ENCODE data around the gene UBE2A. TPM values are rescaled to one million over a fixed set of nuclear protein-coding genes. Genes with fewer than 3 reads are reported as not detected.

Gene UBE2A
- polyA plus RNA-seq (2013, experiment 1 of 2), result 48.5 TPM
- 48.8 TPM for polyA plus RNA-seq (2013, experiment 2 of 2)

GRCh38 chrX:119574394-119575266 lies at the start of gene UBE2A:
Gene UBE2A, plus strand, starts transcription at chrX:119574563. Its CDS starts 149 bp downstream, at chrX:119574712.
- H3K18ac ChIP-seq (ENCODE audit: low read length), result peak within 1 kb of the TSS; percentile 92
- no CpG with 5 or more reads among the region's 86 CpGs for WGBS, 2 donors (ENCODE audit: extremely low coverage in 2 of 2, insufficient read length in 2 of 2, insufficient replicate concordance in 1 of 2)
- no peak within 1 kb of the TSS for H2BK15ac ChIP-seq (ENCODE audit: low read length)
- H2BK12ac ChIP-seq (ENCODE audit: low read length), result no peak within 1 kb of the TSS
- no peak within 1 kb of the TSS for H3K4ac ChIP-seq (ENCODE audit: low read length)
- peak within 1 kb of the TSS; percentile 51 for H3K27ac ChIP-seq (replicated peaks; ENCODE audit: low read length)
- H2BK5ac ChIP-seq (ENCODE audit: low read length), result no peak within 1 kb of the TSS
- peak within 1 kb of the TSS; percentile 88 for H2AFZ ChIP-seq (ENCODE audit: low read length)
- no peaks in the 10 kb centered on the region for H3K27me3 ChIP-seq (ENCODE audit: control insufficient read depth in 3 of 3, insufficient read depth in 3 of 3, low read depth in 1 of 3, low read length in 3 of 3)
- peak within 1 kb of the TSS; percentile 74 to 94 for H3K4me3 ChIP-seq (ENCODE audit: low read length in 2 of 2)
- peaks cover 1% of the 10 kb centered on the region for H3K79me1 ChIP-seq (ENCODE audit: low read depth, low read length)
- H2BK120ac ChIP-seq (ENCODE audit: low read depth, low read length), result no peak within 1 kb of the TSS
- no peaks in the 10 kb centered on the region for H3K9me3 ChIP-seq (replicated peaks in 1 of 2; ENCODE audit: control insufficient read depth in 2 of 2, insufficient read depth in 1 of 2, low read depth in 1 of 2, low read length in 2 of 2)
- peak within 1 kb of the TSS; percentile 84 for H3K9ac ChIP-seq (ENCODE audit: low read depth, low read length, poor library complexity)
- DNase-seq (ENCODE audit: low spot score), result peak; percentile 88
- H3K23ac ChIP-seq (ENCODE audit: low read depth, low read length, poor library complexity), result peak within 1 kb of the TSS; percentile 65
- H3K14ac ChIP-seq (ENCODE audit: low read length), result peak within 1 kb of the TSS; percentile 38
- no peak within 1 kb of the TSS for H4K91ac ChIP-seq (ENCODE audit: low read depth, low read length, poor library complexity)
- peak within 1 kb of the TSS; percentile 54 for H3K4me2 ChIP-seq (ENCODE audit: insufficient read depth, low read length, poor library complexity, severe bottlenecking)
- no peak within 1 kb of the TSS for H2AK5ac ChIP-seq (ENCODE audit: low read depth, low read length)
- peaks cover 0 to 22% of the 10 kb centered on the region in 2 donors for H3K36me3 ChIP-seq (replicated peaks in 1 of 2; ENCODE audit: control insufficient read depth in 2 of 2, insufficient read depth in 2 of 2, low read length in 2 of 2)
- no peak within 1 kb of the TSS for H4K8ac ChIP-seq (ENCODE audit: low read depth, low read length)
- H3K4me1 ChIP-seq (ENCODE audit: control insufficient read depth in 2 of 2, insufficient read depth in 1 of 2, low read depth in 1 of 2, low read length in 2 of 2), result peaks cover 0 to 2% of the 10 kb centered on the region in 2 donors

- Histone ChIP-seq H2BK15ac (ENCODE audit: low read length) (no peak overlapping the region), H2BK12ac (ENCODE audit: low read length) (no peak overlapping the region), H3K4me2 (ENCODE audit: insufficient read depth, low read length, poor library complexity, severe bottlenecking) (no peak overlapping the region), H3K9ac (ENCODE audit: low read depth, low read length, poor library complexity) (no peak overlapping the region), H4K91ac (ENCODE audit: low read depth, low read length, poor library complexity) (no peak overlapping the region), H2BK120ac (ENCODE audit: low read depth, low read length) (no peak overlapping the region), H3K36me3 (replicated peaks in 1 of 2; ENCODE audit: control insufficient read depth in 2 of 2, insufficient read depth in 2 of 2, low read length in 2 of 2) (no peaks in the 10 kb centered on the region), H2AK5ac (ENCODE audit: low read depth, low read length) (no peak overlapping the region), H3K4me1 (ENCODE audit: control insufficient read depth in 2 of 2, insufficient read depth in 1 of 2, low read depth in 1 of 2, low read length in 2 of 2) (no peaks in the 10 kb centered on the region), H3K79me1 (ENCODE audit: low read depth, low read length) (no peaks in the 10 kb centered on the region), H3K9me3 (replicated peaks in 1 of 2; ENCODE audit: control insufficient read depth in 2 of 2, insufficient read depth in 1 of 2, low read depth in 1 of 2, low read length in 2 of 2) (no peaks in the 10 kb centered on the region), H3K4me3 (ENCODE audit: low read length in 2 of 2) (no peak overlapping the region), H3K23ac (ENCODE audit: low read depth, low read length, poor library complexity) (no peak overlapping the region), H4K8ac (ENCODE audit: low read depth, low read length) (no peak overlapping the region), H3K27ac (replicated peaks; ENCODE audit: low read length) (no peak overlapping the region), H3K14ac (ENCODE audit: low read length) (no peak overlapping the region), H3K4ac (ENCODE audit: low read length) (no peak overlapping the region), H2AFZ (ENCODE audit: low read length) (no peak overlapping the region), H3K27me3 (ENCODE audit: control insufficient read depth in 3 of 3, insufficient read depth in 3 of 3, low read depth in 1 of 3, low read length in 3 of 3) (no peaks in the 10 kb centered on the region), H3K18ac (ENCODE audit: low read length) (no peak overlapping the region), H2BK5ac (ENCODE audit: low read length) (no peak overlapping the region)
- DNase-seq (ENCODE audit: low spot score), result no peak
- WGBS, 2 donors (ENCODE audit: extremely low coverage in 2 of 2, insufficient read length in 2 of 2, insufficient replicate concordance in 1 of 2), result no CpG with 5 or more reads among the region's 9 CpGs
Measured at GRCh38 chrX:119529345-119530276, 44.8 kb upstream of the UBE2A start.

GRCh38 chrX:119537487-119537886 lies 36.9 kb upstream of the UBE2A start:
- no peak overlapping the region for H4K8ac ChIP-seq (ENCODE audit: low read depth, low read length)
- H3K4me1 ChIP-seq (ENCODE audit: control insufficient read depth in 2 of 2, insufficient read depth in 1 of 2, low read depth in 1 of 2, low read length in 2 of 2), result no peaks in the 10 kb centered on the region
- H3K4ac ChIP-seq (ENCODE audit: low read length), result no peak overlapping the region
- H2BK12ac ChIP-seq (ENCODE audit: low read length), result no peak overlapping the region
- no peak overlapping the region for H3K14ac ChIP-seq (ENCODE audit: low read length)
- H3K9me3 ChIP-seq (replicated peaks in 1 of 2; ENCODE audit: control insufficient read depth in 2 of 2, insufficient read depth in 1 of 2, low read depth in 1 of 2, low read length in 2 of 2), result no peaks in the 10 kb centered on the region
- no peak overlapping the region for H2BK120ac ChIP-seq (ENCODE audit: low read depth, low read length)
- H3K18ac ChIP-seq (ENCODE audit: low read length), result no peak overlapping the region
- no peak overlapping the region for H3K4me3 ChIP-seq (ENCODE audit: low read length in 2 of 2)
- WGBS, 2 donors (ENCODE audit: extremely low coverage in 2 of 2, insufficient read length in 2 of 2, insufficient replicate concordance in 1 of 2), result no CpG with 5 or more reads among the region's 3 CpGs
- no peak overlapping the region for H4K91ac ChIP-seq (ENCODE audit: low read depth, low read length, poor library complexity)
- H3K4me2 ChIP-seq (ENCODE audit: insufficient read depth, low read length, poor library complexity, severe bottlenecking), result no peak overlapping the region
- no peak overlapping the region for H2BK15ac ChIP-seq (ENCODE audit: low read length)
- no peak overlapping the region for H3K27ac ChIP-seq (replicated peaks; ENCODE audit: low read length)
- peaks cover 0 to 9% of the 10 kb centered on the region in 2 donors for H3K36me3 ChIP-seq (replicated peaks in 1 of 2; ENCODE audit: control insufficient read depth in 2 of 2, insufficient read depth in 2 of 2, low read length in 2 of 2)
- H2BK5ac ChIP-seq (ENCODE audit: low read length), result no peak overlapping the region
- H2AK5ac ChIP-seq (ENCODE audit: low read depth, low read length), result no peak overlapping the region
- H3K79me1 ChIP-seq (ENCODE audit: low read depth, low read length), result peaks cover 1% of the 10 kb centered on the region
- no peak overlapping the region for H3K23ac ChIP-seq (ENCODE audit: low read depth, low read length, poor library complexity)
- no peak overlapping the region for H3K9ac ChIP-seq (ENCODE audit: low read depth, low read length, poor library complexity)
- no peak overlapping the region for H2AFZ ChIP-seq (ENCODE audit: low read length)
- DNase-seq (ENCODE audit: low spot score), result no peak
- no peaks in the 10 kb centered on the region for H3K27me3 ChIP-seq (ENCODE audit: control insufficient read depth in 3 of 3, insufficient read depth in 3 of 3, low read depth in 1 of 3, low read length in 3 of 3)
